Calu3 (cell line): ENCODE measurements around the gene OTOF. TPM values are rescaled to one million over a fixed set of nuclear protein-coding genes. Genes with fewer than 3 reads are reported as not detected.

ENCODE experiments used
- BruUV-seq: library from RNA; stranded (reverse); fragments of 400-500 nt; replicated peaks from 2 replicates; lab custom pipeline; 2021; lab: Mats Ljungman, UMichigan
- CTCF ChIA-PET: fragments of 300-600 bp; sonication (Branson Sonifier 250); formaldehyde crosslinking; loops from one replicate; lab custom pipeline; 2022; ENCODE audit warnings: antibody characterized with exemption; lab: Charles Lee
- DNase-seq: peaks from one replicate; pipeline ENCODE4 v3.0.0; 2022
- H3K27ac Mint-ChIP-seq: one replicate; pipeline ENCODE4 v1.8.0; 2022; ENCODE audit warnings: mixed read lengths; ENCODE audit not compliant: unreplicated experiment
- H3K27me3 Mint-ChIP-seq: one replicate; pipeline ENCODE4 v1.8.0; 2022; ENCODE audit warnings: mixed read lengths; ENCODE audit not compliant: unreplicated experiment
- H3K36me3 Mint-ChIP-seq: one replicate; pipeline ENCODE4 v1.8.0; 2022; ENCODE audit warnings: mild to moderate bottlenecking, moderate library complexity, mixed read lengths; ENCODE audit not compliant: insufficient read depth, unreplicated experiment
- H3K4me1 Mint-ChIP-seq: one replicate; pipeline ENCODE4 v1.8.0; 2022; ENCODE audit warnings: mild to moderate bottlenecking, low read depth, mixed read lengths; ENCODE audit not compliant: unreplicated experiment
- H3K4me3 Mint-ChIP-seq: one replicate; pipeline ENCODE4 v1.8.0; 2022; ENCODE audit warnings: mild to moderate bottlenecking, low read depth, moderate library complexity, mixed read lengths; ENCODE audit not compliant: unreplicated experiment
- H3K9me3 Mint-ChIP-seq: one replicate; pipeline ENCODE4 v1.8.0; 2022; ENCODE audit warnings: low read depth, mixed read lengths; ENCODE audit not compliant: unreplicated experiment
- intact Hi-C: fragments of 100-400 bp; cut with micrococcal nuclease; formaldehyde crosslinking; loops from one replicate; pipeline ENCODE4 v1.10.0; 2022; ENCODE audit not compliant: unreplicated experiment
- total RNA-seq: library from RNA; stranded (reverse); gene quantifications from 2 replicates; pipeline ENCODE4 v1.2.3, GENCODE V29; 2022
- TF ChIP-seq, protein P1 (sequence below): fragments of 200-600 bp; IDR thresholded peaks from one replicate; pipeline ENCODE4 v1.8.0; 2022; ENCODE audit warnings: antibody characterized with exemption; ENCODE audit not compliant: unreplicated experiment

Gene OTOF
- total RNA-seq, 1 experiment from 2014 or later = not detected

DNA sequence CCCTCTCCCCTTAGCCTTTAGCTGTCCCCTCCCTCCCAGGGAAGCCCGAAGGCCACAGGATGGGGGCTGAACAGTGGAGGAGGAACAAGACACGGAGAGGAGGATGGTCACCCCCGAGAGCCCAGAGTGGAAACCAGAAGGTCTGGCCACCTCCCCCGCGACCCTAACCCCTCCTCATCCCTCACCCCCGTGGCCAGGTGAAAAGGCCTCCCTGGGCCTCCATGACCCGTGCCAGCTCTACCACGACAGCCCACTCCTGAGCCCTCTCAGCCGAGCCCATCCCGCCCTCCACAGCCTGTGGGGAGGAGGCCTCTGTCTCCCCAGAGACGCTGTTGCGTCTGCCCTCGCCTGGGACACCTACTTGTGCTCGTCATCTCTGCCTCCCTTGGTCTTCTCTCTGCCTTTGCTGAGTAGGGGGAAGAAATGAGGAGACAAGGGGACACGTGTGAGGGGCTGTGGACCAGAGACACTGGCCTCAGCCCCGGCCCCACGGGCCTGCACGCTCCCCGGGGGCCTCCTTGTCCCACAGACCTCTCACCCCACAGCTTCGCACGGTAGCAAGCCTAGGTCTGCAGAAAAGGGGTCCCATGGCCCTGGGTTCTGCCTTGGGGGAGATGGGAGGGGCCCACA lies 32.5 kb upstream of the OTOF start:
- Mint-ChIP-seq H3K27ac (no peak overlapping the region), H3K9me3 (no peaks in the 10 kb centered on the region), H3K36me3 (no peaks in the 10 kb centered on the region), H3K27me3 (peaks cover 75% of the 10 kb centered on the region), H3K4me3 (no peak overlapping the region), H3K4me1 (no peaks in the 10 kb centered on the region)
- intact Hi-C loops = no loop called here
- BruUV-seq = no TSS peak
- DNase-seq = no peak
- TF ChIP-seq, protein P1, sequence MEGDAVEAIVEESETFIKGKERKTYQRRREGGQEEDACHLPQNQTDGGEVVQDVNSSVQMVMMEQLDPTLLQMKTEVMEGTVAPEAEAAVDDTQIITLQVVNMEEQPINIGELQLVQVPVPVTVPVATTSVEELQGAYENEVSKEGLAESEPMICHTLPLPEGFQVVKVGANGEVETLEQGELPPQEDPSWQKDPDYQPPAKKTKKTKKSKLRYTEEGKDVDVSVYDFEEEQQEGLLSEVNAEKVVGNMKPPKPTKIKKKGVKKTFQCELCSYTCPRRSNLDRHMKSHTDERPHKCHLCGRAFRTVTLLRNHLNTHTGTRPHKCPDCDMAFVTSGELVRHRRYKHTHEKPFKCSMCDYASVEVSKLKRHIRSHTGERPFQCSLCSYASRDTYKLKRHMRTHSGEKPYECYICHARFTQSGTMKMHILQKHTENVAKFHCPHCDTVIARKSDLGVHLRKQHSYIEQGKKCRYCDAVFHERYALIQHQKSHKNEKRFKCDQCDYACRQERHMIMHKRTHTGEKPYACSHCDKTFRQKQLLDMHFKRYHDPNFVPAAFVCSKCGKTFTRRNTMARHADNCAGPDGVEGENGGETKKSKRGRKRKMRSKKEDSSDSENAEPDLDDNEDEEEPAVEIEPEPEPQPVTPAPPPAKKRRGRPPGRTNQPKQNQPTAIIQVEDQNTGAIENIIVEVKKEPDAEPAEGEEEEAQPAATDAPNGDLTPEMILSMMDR = no peak
- CTCF ChIA-PET = no interaction called here

DNA sequence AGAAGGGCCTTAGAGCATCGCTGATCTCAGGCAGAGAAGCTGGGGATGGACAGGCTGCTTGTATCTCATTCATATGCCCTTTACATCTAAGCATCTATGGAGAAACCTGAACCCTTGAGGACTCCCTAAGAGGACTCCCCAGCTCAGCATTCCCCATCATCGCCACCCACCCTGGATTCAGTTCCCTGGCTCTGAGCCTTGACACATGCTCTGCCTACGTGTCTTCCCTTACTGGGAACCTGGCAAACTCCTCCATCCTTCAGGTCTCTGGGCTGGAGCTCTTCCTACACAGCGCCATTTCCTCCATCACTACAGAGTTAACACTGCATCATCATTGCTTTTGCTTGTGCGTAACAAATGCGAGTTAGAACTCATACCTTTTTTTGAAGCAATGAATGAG lies 31.2 kb upstream of the OTOF start:
- no TSS peak for BruUV-seq
- CTCF ChIA-PET = interaction anchor here (0.6 kb wide), 1 partner anchor 111 kb away, joined by 3 read pairs; no protein-coding TSS in a partner anchor
- H3K27me3 Mint-ChIP-seq = peaks cover 72% of the 10 kb centered on the region
- intact Hi-C loops = no loop called here
- no peaks in the 10 kb centered on the region for H3K36me3 Mint-ChIP-seq
- DNase-seq = no peak
- TF ChIP-seq, protein P1 = no peak
- no peaks in the 10 kb centered on the region for H3K4me1 Mint-ChIP-seq
- H3K27ac Mint-ChIP-seq = no peak overlapping the region
- no peak overlapping the region for H3K4me3 Mint-ChIP-seq
- H3K9me3 Mint-ChIP-seq = no peaks in the 10 kb centered on the region

DNA sequence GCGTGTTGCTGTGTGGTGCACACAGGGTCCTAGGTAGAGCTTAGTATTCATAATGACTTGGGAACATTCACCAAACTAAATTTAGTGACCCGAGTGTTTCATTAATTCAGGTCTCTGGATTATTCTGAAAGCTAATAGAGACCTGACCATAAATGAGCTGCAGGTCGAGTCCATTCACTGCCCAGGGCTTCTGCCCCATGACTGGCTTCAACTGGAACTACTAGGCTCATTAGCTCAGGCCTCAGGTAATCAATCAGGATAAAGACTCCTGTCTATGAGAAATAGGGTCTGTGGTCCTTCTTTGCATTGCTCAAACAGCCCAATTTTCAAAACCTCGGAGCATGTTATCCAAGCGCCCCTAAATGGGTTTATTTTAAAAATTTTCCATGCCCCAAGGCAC lies 30.0 kb upstream of the OTOF start:
- intact Hi-C loops = no loop called here
- H3K4me3 Mint-ChIP-seq = no peak overlapping the region
- H3K27me3 Mint-ChIP-seq = peaks cover 71% of the 10 kb centered on the region
- no peak for DNase-seq
- no TSS peak for BruUV-seq
- no peaks in the 10 kb centered on the region for H3K36me3 Mint-ChIP-seq
- CTCF ChIA-PET = no interaction called here
- H3K4me1 Mint-ChIP-seq = no peaks in the 10 kb centered on the region
- H3K9me3 Mint-ChIP-seq = no peaks in the 10 kb centered on the region
- TF ChIP-seq, protein P1 = no peak
- no peak overlapping the region for H3K27ac Mint-ChIP-seq

DNA sequence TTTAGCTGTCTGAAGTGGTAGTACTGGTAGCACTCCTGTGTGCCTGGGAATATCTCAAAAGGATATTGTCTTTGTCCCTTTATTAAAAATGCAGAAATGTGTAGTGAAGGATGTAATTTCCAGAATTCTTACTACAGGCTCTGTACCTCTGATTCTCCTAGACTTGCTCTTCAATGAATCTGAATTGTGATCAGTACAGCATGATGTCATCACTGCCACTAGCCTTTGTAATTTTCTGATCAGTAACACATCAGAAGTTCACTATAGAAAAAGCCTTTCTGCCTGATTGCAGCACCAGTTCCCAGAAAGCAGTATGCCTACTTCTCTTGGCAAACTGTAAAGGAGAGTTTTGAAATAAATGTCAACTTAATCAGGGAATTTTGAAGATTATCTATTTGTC lies 29.2 kb upstream of the OTOF start:
- H3K9me3 Mint-ChIP-seq = no peaks in the 10 kb centered on the region
- CTCF ChIA-PET = no interaction called here
- TF ChIP-seq, protein P1 = no peak
- H3K4me3 Mint-ChIP-seq = no peak overlapping the region
- H3K4me1 Mint-ChIP-seq = no peaks in the 10 kb centered on the region
- DNase-seq = no peak
- peaks cover 63% of the 10 kb centered on the region for H3K27me3 Mint-ChIP-seq
- no peak overlapping the region for H3K27ac Mint-ChIP-seq
- H3K36me3 Mint-ChIP-seq = no peaks in the 10 kb centered on the region
- intact Hi-C loops = no loop called here
- no TSS peak for BruUV-seq
